GM12878 (cell line): ENCODE measurements around the gene CALHM1. TPM values are rescaled to one million over a fixed set of nuclear protein-coding genes. Genes with fewer than 3 reads are reported as not detected.
A peak's percentile ranks its signal among the peaks of the same experiment; 100 is the strongest.

Experiments used
- ATF7 ChIP-seq: fragments of 450-650 bp; IDR thresholded peaks from 2 replicates; pipeline ENCODE4 v1.6.1; 2016; ENCODE audit warnings: low read depth, mild to moderate bottlenecking
- CEBPB ChIP-seq, 2 experiments: fragments of 150-350 bp in 1 of 2; IDR thresholded peaks; 2 replicates each; pipeline ENCODE4 v1.6.1; 2012 to 2014; ENCODE audit warnings: low read depth in 2 of 2, low read length in 2 of 2, borderline replicate concordance in 1 of 2, inconsistent platforms in 1 of 2
- DPF2 ChIP-seq: fragments of 450-650 bp; IDR thresholded peaks from 2 replicates; pipeline ENCODE4 v1.6.1; 2017; ENCODE audit warnings: mild to moderate bottlenecking
- IRF3 ChIP-seq: fragments of 450-650 bp; IDR thresholded peaks from 2 replicates; pipeline ENCODE4 v1.6.1; 2014; ENCODE audit warnings: mild to moderate bottlenecking
- IRF4 ChIP-seq: IDR thresholded peaks from 2 replicates; pipeline ENCODE4 v1.6.1; 2011; ENCODE audit warnings: low read depth, low read length
- KDM1A ChIP-seq: fragments of 200-600 bp; sonication (generic); IDR thresholded peaks from 2 replicates; pipeline ENCODE4 v1.6.1; 2016; ENCODE audit warnings: borderline replicate concordance
- MXI1 ChIP-seq: fragments of 150-350 bp; IDR thresholded peaks from 2 replicates; pipeline ENCODE4 v1.6.1; 2011; ENCODE audit warnings: low read depth, mild to moderate bottlenecking, inconsistent platforms, low read length, improper control_type of control experiment
- MYB ChIP-seq: fragments of 150-350 bp; IDR thresholded peaks from 2 replicates; pipeline ENCODE4 v1.6.1; 2014; ENCODE audit warnings: mild to moderate bottlenecking, low read depth, low read length, borderline replicate concordance
- NBN ChIP-seq: fragments of 450-650 bp; IDR thresholded peaks from 2 replicates; pipeline ENCODE4 v1.6.1; 2016
- POLR2A ChIP-seq: IDR thresholded peaks from 2 replicates; pipeline ENCODE4 v1.6.1; 2011; ENCODE audit warnings: low read depth, mild to moderate bottlenecking, low read length
- RUNX3 ChIP-seq: IDR thresholded peaks from 2 replicates; pipeline ENCODE4 v1.6.1; 2012; ENCODE audit warnings: low read length, inconsistent platforms
- SREBF1 ChIP-seq: IDR thresholded peaks from 2 replicates; pipeline ENCODE4 v1.6.1; 2012; ENCODE audit warnings: mild to moderate bottlenecking, low read length
- SREBF2 ChIP-seq: IDR thresholded peaks from 2 replicates; pipeline ENCODE4 v1.6.1; 2012; ENCODE audit warnings: mild to moderate bottlenecking, low read length
- SRF ChIP-seq, 2 experiments: IDR thresholded peaks; 2 replicates each; pipeline ENCODE4 v1.6.1; 2011; ENCODE audit warnings: low read depth in 2 of 2, low read length in 2 of 2, mild to moderate bottlenecking in 1 of 2, moderate library complexity in 1 of 2
- TBL1XR1 ChIP-seq: IDR thresholded peaks from 2 replicates; pipeline ENCODE4 v1.6.1; 2012; ENCODE audit warnings: low read depth, low read length, improper control_type of control experiment
- ZBTB11 ChIP-seq: fragments of 450-650 bp; formaldehyde crosslinking; IDR thresholded peaks from 2 replicates; pipeline ENCODE4 v1.5.0; 2022; ENCODE audit warnings: mild to moderate bottlenecking, missing genetic modification characterization
- polyA plus RNA-seq, 11 experiments: library from polyadenylated mRNA; depleted of rRNA in 4 of 11; unstranded in 6 of 11; stranded (reverse) in 5 of 11; fragments of >200 nt; fragmentation: Nextera tagmentation in 4 of 11; fragmentation: Illumina TruSeq in 1 of 11; extraction: Ambion mirVana in 4 of 11; extraction: Trizol in 1 of 11; gene quantifications; 1 replicate in 1 of 11; 2 replicates in 10 of 11; pipeline versions ENCODE4 v1.2.1 to v1.2.3, GENCODE V29; 2011 to 2016; ENCODE audit warnings: inconsistent platforms in 2 of 11, missing spikeins in 2 of 11, low read depth in 1 of 11
- total RNA-seq, 4 experiments: library from RNA; depleted of rRNA in 3 of 4; stranded (reverse); fragments of >200 nt in 3 of 4; fragmentation: Illumina TruSeq in 1 of 4; extraction: Trizol in 1 of 4; gene quantifications; 2 replicates each; pipeline versions ENCODE4 v1.2.1 to v1.2.3, GENCODE V29; 2013 to 2021
- TF ChIP-seq, protein P1 (sequence below): IDR thresholded peaks from 2 replicates; pipeline ENCODE4 v1.6.1; 2012; ENCODE audit warnings: improper control_type of control experiment, low read depth, low read length; ENCODE audit not compliant: insufficient replicate concordance
- TF ChIP-seq, protein P2 (sequence below): fragments of 450-650 bp; IDR thresholded peaks from 2 replicates; pipeline ENCODE4 v1.6.1; 2017; ENCODE audit warnings: mild to moderate bottlenecking, moderate library complexity

CALHM1 gene
- total and polyA plus RNA-seq, 10 of the 15 experiments (the other 5 are each of a cell fraction or from before 2014, with no cell fraction given), result 0.05 to 1.7 (median 0.17) TPM

DNA sequence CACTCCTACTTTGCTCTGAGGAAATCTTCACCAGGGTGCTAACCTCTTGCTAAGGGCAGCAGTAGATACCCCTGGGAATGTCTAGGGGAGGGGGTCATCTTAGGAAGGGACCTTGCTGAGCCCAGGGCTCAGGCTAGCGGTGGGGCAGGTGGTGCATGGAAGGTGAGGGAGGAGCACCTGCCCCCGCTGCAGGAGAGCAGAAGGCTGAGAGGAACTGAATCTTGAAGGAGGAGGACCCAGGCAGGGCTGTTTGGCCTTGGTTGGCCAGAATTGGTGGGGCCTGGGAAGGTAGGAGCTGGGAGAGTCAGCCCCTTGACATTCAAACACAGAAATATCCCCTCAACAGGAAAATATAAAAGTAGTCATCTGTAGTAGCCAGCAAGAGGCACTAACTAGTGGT is 13.3 kb upstream of the CALHM1 start (continued):
- TF ChIP-seq ZBTB11 (no peak), SREBF2 (no peak), KDM1A (no peak), MYB (no peak), RUNX3 (peak; percentile 35; the same call in 1 of the 2 replicates), CEBPB (IDR thresholded peaks at IDR 0.05; ENCODE audit: borderline replicate concordance in 1 of 2, low read depth in 2 of 2, low read length in 2 of 2) (no peak), POLR2A (peak; percentile 76), MXI1 (no peak), DPF2 (no peak; the same call in none of the 2 replicates), IRF4 (no peak), SREBF1 (no peak), SRF (IDR thresholded peaks at IDR 0.05; ENCODE audit: low read depth in 2 of 2, low read length in 2 of 2) (no peak), NBN (no peak), TBL1XR1 (0 out of 2 replicates have a peak, but pooled peaks have one; percentile 42), IRF3 (no peak), ATF7 (no peak)
- TF ChIP-seq, protein P1, sequence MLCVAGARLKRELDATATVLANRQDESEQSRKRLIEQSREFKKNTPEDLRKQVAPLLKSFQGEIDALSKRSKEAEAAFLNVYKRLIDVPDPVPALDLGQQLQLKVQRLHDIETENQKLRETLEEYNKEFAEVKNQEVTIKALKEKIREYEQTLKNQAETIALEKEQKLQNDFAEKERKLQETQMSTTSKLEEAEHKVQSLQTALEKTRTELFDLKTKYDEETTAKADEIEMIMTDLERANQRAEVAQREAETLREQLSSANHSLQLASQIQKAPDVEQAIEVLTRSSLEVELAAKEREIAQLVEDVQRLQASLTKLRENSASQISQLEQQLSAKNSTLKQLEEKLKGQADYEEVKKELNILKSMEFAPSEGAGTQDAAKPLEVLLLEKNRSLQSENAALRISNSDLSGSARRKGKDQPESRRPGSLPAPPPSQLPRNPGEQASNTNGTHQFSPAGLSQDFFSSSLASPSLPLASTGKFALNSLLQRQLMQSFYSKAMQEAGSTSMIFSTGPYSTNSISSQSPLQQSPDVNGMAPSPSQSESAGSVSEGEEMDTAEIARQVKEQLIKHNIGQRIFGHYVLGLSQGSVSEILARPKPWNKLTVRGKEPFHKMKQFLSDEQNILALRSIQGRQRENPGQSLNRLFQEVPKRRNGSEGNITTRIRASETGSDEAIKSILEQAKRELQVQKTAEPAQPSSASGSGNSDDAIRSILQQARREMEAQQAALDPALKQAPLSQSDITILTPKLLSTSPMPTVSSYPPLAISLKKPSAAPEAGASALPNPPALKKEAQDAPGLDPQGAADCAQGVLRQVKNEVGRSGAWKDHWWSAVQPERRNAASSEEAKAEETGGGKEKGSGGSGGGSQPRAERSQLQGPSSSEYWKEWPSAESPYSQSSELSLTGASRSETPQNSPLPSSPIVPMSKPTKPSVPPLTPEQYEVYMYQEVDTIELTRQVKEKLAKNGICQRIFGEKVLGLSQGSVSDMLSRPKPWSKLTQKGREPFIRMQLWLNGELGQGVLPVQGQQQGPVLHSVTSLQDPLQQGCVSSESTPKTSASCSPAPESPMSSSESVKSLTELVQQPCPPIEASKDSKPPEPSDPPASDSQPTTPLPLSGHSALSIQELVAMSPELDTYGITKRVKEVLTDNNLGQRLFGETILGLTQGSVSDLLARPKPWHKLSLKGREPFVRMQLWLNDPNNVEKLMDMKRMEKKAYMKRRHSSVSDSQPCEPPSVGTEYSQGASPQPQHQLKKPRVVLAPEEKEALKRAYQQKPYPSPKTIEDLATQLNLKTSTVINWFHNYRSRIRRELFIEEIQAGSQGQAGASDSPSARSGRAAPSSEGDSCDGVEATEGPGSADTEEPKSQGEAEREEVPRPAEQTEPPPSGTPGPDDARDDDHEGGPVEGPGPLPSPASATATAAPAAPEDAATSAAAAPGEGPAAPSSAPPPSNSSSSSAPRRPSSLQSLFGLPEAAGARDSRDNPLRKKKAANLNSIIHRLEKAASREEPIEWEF, result no peak
- TF ChIP-seq, protein P2, sequence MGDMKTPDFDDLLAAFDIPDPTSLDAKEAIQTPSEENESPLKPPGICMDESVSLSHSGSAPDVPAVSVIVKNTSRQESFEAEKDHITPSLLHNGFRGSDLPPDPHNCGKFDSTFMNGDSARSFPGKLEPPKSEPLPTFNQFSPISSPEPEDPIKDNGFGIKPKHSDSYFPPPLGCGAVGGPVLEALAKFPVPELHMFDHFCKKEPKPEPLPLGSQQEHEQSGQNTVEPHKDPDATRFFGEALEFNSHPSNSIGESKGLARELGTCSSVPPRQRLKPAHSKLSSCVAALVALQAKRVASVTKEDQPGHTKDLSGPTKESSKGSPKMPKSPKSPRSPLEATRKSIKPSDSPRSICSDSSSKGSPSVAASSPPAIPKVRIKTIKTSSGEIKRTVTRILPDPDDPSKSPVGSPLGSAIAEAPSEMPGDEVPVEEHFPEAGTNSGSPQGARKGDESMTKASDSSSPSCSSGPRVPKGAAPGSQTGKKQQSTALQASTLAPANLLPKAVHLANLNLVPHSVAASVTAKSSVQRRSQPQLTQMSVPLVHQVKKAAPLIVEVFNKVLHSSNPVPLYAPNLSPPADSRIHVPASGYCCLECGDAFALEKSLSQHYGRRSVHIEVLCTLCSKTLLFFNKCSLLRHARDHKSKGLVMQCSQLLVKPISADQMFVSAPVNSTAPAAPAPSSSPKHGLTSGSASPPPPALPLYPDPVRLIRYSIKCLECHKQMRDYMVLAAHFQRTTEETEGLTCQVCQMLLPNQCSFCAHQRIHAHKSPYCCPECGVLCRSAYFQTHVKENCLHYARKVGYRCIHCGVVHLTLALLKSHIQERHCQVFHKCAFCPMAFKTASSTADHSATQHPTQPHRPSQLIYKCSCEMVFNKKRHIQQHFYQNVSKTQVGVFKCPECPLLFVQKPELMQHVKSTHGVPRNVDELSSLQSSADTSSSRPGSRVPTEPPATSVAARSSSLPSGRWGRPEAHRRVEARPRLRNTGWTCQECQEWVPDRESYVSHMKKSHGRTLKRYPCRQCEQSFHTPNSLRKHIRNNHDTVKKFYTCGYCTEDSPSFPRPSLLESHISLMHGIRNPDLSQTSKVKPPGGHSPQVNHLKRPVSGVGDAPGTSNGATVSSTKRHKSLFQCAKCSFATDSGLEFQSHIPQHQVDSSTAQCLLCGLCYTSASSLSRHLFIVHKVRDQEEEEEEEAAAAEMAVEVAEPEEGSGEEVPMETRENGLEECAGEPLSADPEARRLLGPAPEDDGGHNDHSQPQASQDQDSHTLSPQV, result no peak
